GM12801 (cell line): ENCODE measurements around the gene MMP2.

Experiments used
- TF ChIP-seq, protein P1 (sequence below): IDR thresholded peaks from one replicate; pipeline ENCODE4 v1.5.1; 2011; ENCODE audit warnings: control low read depth; ENCODE audit not compliant: insufficient read length; ENCODE audit errors: extremely low read depth

Gene MMP2

GRCh38 chr16:55478827-55479429 lies at the start of gene MMP2:
Gene MMP2, plus strand, starts transcription at chr16:55479198. Its CDS starts 282 bp downstream, at chr16:55479480.
- TF ChIP-seq, protein P1, sequence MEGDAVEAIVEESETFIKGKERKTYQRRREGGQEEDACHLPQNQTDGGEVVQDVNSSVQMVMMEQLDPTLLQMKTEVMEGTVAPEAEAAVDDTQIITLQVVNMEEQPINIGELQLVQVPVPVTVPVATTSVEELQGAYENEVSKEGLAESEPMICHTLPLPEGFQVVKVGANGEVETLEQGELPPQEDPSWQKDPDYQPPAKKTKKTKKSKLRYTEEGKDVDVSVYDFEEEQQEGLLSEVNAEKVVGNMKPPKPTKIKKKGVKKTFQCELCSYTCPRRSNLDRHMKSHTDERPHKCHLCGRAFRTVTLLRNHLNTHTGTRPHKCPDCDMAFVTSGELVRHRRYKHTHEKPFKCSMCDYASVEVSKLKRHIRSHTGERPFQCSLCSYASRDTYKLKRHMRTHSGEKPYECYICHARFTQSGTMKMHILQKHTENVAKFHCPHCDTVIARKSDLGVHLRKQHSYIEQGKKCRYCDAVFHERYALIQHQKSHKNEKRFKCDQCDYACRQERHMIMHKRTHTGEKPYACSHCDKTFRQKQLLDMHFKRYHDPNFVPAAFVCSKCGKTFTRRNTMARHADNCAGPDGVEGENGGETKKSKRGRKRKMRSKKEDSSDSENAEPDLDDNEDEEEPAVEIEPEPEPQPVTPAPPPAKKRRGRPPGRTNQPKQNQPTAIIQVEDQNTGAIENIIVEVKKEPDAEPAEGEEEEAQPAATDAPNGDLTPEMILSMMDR: no peak

- TF ChIP-seq, protein P1: no peak
Observed at GRCh38 chr16:55433030-55433429, 46.0 kb upstream of the MMP2 start.

- TF ChIP-seq, protein P1: no peak
Observed at GRCh38 chr16:55433535-55433934, 45.5 kb upstream of the MMP2 start.

DNA sequence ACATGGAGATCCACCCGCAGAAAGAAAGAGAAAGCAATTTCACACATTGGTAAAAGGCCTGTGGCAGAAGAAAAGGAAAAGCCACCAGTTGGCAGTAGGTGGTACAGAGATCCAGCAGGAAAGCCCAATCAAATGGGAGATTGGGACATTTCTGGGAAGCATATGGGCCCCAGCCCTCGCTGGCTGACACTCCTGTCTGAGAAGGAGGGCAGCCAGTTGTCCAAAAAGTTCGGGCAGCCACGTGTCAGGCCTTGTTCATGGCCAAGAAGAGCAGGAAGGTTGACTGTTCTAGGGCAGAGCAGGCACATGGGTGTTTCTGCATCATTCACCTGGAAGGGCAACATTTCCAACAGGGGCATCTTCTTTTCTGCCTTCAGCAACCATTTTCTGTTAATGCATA lies 45.0 kb upstream of the MMP2 start:
- TF ChIP-seq, protein P1: no peak

DNA sequence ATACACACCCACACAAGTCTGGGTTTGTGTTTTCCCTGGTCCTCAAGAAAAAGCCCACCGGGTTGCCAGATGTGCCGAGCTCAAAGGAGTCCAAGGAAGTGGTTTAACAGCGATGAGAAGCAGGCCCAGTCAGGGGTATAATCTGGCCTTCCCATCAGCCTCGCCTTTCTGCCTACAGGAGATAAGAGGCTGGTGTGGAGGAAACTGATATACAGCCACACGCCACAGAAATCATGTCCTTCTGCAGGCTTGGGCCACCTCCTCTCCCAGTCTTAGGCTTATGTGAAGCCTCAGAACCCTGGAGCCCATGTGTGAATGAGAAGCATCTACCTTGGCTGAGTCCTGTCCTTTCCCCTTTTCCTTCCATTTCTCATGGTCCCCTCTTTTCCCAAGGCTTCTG lies 43.6 kb upstream of the MMP2 start:
- TF ChIP-seq, protein P1: no peak

GRCh38 chr16:55436587-55436986 lies 42.4 kb upstream of the MMP2 start:
- TF ChIP-seq, protein P1: no peak

- TF ChIP-seq, protein P1: no peak
Observed at GRCh38 chr16:55437625-55438024, 41.4 kb upstream of the MMP2 start.
